Measurements from ENCODE around the gene GSTCD. TPM values are rescaled to one million over a fixed set of nuclear protein-coding genes. Genes with fewer than 3 reads are reported as not detected.

Gene GSTCD
- total RNA-seq, 4 donors from 2014 or later, result 8.2 to 33.5 (median 15.3) TPM

GRCh38 chr4:105709081-105709450 lies 482 bp downstream of the GSTCD start:
- no peaks in the 10 kb centered on the region for H3K9me3 ChIP-seq
- H3K36me3 ChIP-seq, result no peaks in the 10 kb centered on the region
- H3K4me3 ChIP-seq, result peak overlapping the region; percentile 70 to 79
- no peak for DNase-seq
- peak overlapping the region; percentile 81 to 83 for H3K27ac ChIP-seq
- H3K27me3 ChIP-seq, result no peaks in the 10 kb centered on the region
- intact Hi-C loops (cut with DNase I; ENCODE audit: low total_unique reads), result no loop called here
- peaks cover 0 to 9% of the 10 kb centered on the region in 2 donors for H3K4me1 ChIP-seq
- no peak for TF ChIP-seq CTCF (IDR thresholded peaks at IDR 0.05)
- no peak for TF ChIP-seq POLR2A (IDR thresholded peaks at IDR 0.05)

GRCh38 chr4:105710012-105710600 lies 1.5 kb downstream of the GSTCD start:
- Histone ChIP-seq H3K4me3 (no peak overlapping the region), H3K27me3 (no peaks in the 10 kb centered on the region), H3K4me1 (peaks cover 0 to 9% of the 10 kb centered on the region in 2 donors), H3K36me3 (no peaks in the 10 kb centered on the region), H3K27ac (no peak overlapping the region), H3K9me3 (no peaks in the 10 kb centered on the region)
- no peak for DNase-seq
- intact Hi-C loops (cut with DNase I; ENCODE audit: low total_unique reads), result no loop called here
- TF ChIP-seq POLR2A (IDR thresholded peaks at IDR 0.05), result no peak
- TF ChIP-seq CTCF (IDR thresholded peaks at IDR 0.05), result no peak

GRCh38 chr4:105710678-105711077 lies 2.1 kb downstream of the GSTCD start:
- no peak for DNase-seq
- TF ChIP-seq CTCF (IDR thresholded peaks at IDR 0.05), result no peak
- no peak for TF ChIP-seq POLR2A (IDR thresholded peaks at IDR 0.05)
- Histone ChIP-seq H3K4me1 (peaks cover 0 to 9% of the 10 kb centered on the region in 2 donors), H3K36me3 (no peaks in the 10 kb centered on the region), H3K27ac (no peak overlapping the region), H3K9me3 (no peaks in the 10 kb centered on the region), H3K4me3 (no peak overlapping the region), H3K27me3 (no peaks in the 10 kb centered on the region)
- intact Hi-C loops (cut with DNase I; ENCODE audit: low total_unique reads), result no loop called here

- H3K4me1 ChIP-seq, result no peaks in the 10 kb centered on the region
- no peak overlapping the region for H3K27ac ChIP-seq
- no peaks in the 10 kb centered on the region for H3K9me3 ChIP-seq
- no peaks in the 10 kb centered on the region for H3K27me3 ChIP-seq
- H3K36me3 ChIP-seq, result no peaks in the 10 kb centered on the region
- intact Hi-C loops (cut with DNase I; ENCODE audit: low total_unique reads), result no loop called here
- no peak for TF ChIP-seq CTCF (IDR thresholded peaks at IDR 0.05)
- TF ChIP-seq POLR2A (IDR thresholded peaks at IDR 0.05), result no peak
- DNase-seq, result no peak
- no peak overlapping the region for H3K4me3 ChIP-seq
These were observed 4.2 kb downstream of the GSTCD start for GRCh38 chr4:105712766-105713165.

GRCh38 chr4:105714071-105714521 lies 5.5 kb downstream of the GSTCD start:
- Histone ChIP-seq H3K27me3 (no peaks in the 10 kb centered on the region), H3K27ac (no peak overlapping the region), H3K4me1 (no peaks in the 10 kb centered on the region), H3K4me3 (no peak overlapping the region), H3K36me3 (no peaks in the 10 kb centered on the region), H3K9me3 (no peaks in the 10 kb centered on the region)
- DNase-seq, result no peak
- no peak for TF ChIP-seq CTCF (IDR thresholded peaks at IDR 0.05)
- no peak for TF ChIP-seq POLR2A (IDR thresholded peaks at IDR 0.05)
- intact Hi-C loops (cut with DNase I; ENCODE audit: low total_unique reads), result no loop called here
